ENCODE data around the gene RRP15.
"Not testable (repeated sequence)": the region's sequence is repeated elsewhere in the genome, so short reads cannot be mapped to it uniquely, and the experiment has no call there.

RRP15 gene

DNA sequence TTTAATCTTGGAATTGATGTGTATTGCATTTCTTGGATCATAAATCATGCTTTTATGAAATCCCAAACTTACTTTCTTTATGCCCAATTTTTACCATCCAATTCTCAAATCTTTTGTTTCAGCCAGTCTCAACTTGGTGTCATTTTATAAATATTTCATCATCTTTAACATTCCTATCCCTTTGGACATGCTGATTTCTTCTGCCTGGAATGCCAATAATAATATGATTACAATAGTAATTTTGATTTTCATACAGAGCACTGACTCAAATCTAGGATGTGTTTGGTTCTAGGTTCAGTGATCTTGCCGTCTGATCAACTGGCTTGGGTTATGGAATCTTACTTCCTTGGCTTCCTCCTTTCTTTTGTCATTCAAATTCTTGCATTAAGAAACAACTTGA lies 12.8 kb downstream of the RRP15 start:
- no peak for DNase-seq

DNA sequence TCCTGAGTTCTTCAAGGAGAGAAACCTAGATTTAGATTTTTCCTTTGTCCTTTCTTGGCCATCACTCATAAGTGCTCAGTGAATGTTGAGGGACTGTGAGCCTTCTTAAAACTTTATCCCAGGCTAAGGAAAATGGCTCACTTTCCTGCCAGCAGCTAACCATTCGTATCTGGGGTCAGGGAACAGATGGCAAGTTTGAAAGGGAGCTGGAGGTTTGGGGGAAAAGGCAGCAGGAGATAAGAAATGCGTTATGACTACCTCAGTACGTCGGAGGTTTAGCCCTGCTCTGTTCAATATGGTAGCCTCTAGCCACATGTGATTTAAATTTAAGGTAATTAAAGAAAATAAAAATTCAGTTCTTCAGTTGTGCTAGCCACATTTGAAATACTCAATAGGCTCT lies 13.3 kb downstream of the RRP15 start:
- no peak for DNase-seq

DNA sequence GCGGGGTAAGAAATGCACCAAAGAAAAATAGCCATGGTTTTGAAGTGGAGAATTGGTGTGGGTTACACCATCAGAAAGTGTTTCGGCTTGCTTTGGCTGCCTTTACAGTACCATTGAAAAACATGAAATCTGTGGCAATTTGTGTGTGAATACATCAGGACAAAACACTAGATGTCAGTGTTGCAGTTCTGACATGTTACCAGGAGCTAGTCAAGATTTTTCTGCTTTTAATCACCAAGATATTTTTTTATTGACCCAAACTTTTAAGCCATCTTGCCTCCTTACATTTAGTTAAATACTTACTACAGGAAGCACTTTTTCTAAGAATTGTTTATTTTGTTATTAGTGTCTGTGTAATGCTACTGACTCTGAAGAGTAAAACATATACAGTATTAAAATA lies 14.3 kb downstream of the RRP15 start:
- DNase-seq = no peak

DNA sequence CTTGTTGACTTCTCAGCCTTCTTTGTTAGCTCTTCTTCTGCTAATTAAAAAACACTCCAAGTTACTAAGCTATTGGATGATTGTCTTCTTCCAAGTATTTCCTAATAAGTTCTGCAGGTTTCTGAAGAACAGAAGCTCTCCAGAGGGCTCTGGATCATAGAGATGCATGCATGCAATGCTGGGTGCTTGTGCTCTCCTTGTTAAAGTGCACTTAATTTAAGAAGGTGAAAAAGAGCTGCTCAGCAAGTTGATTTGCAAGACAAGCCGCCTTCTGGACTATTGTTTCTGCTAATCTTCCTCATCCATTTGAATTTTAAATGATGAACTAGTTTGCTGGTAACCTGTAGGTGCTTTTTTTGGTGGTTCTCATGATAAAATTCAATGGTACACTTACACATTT lies 16.1 kb downstream of the RRP15 start:
- no peak for DNase-seq

DNA sequence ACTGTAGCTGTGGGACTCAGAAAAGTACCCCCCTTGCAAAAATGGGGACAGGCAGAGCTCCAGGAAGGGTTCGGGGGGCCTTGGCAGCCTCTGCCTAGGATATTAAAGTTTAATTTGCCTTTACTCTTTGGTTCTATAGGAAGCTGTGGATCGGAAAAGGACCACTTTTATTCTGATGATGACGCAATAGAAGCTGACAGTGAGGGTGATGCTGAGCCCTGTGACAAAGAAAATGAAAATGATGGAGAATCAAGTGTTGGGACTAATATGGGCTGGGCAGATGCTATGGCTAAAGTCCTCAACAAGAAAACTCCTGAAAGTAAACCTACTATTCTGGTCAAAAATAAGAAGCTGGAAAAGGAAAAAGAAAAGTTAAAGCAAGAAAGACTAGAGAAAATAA lies 17.1 kb downstream of the RRP15 start:
- DNase-seq = no peak

DNA sequence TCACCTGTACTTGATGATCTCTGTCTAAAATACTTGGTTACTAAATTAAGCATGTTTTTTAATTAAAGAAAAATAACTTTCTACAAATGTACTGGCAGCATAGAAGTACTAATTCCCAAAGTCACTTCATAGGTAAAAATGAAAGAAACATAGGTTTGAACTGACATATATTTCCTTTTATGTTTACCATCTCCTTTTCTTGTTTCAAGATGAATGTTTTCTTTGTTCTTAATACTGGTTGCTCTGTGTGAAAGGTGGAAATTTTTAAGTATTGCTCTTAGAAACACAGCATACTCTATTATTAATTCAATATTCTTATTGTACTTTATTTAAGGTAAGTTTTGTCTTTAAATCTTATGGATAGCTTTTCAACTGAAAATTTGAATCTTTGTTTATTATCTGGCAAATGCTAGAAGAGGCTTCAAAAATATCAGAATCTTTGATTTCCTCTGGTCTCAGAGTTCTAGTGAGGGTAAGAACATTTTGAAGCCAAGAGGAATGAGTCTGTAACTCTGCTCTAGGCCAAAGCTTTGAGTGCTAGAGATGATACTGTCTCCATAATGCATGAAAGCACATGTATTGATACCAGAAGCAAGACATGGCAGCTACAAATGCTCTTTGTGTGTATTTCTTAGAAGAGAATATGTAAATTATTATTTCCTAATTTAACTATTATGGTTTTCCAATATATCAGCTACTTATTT lies 18.2 kb downstream of the RRP15 start:
- DNase-seq = no peak

DNA sequence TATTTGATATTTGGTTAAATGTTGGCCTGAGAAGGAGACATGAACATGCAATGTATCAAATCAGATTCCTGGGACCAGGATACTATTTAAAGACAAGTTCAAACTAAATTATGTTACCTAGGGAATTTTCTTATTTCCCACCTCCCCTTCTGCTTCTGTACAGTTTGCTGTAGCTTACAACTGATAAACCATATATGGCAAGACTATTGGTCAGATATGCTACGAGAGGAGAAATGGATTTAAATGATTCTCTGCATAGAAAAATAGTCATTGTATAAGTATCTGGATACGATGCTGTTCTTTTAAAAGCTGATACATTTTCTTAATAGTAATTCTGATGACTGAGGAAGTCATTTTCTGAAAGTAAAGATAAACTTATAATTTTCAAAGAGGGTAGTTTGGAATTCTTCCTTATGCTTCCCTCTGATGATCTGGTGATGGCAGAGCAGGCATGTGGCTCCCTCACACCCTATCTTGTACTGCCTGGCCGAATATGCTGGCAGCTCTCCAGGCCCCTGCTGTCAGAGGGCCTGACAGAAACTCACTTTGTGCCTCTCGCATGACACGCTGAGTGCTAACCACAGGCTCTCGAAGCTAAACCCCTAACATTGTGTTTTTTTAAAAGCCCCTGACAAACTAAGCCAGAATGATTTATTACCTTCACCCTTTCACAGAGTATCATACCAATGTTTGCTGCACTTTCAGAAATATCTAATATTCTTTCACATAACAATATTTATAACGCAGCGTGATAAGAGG lies 19.4 kb downstream of the RRP15 start:
- DNase-seq = no peak

DNA sequence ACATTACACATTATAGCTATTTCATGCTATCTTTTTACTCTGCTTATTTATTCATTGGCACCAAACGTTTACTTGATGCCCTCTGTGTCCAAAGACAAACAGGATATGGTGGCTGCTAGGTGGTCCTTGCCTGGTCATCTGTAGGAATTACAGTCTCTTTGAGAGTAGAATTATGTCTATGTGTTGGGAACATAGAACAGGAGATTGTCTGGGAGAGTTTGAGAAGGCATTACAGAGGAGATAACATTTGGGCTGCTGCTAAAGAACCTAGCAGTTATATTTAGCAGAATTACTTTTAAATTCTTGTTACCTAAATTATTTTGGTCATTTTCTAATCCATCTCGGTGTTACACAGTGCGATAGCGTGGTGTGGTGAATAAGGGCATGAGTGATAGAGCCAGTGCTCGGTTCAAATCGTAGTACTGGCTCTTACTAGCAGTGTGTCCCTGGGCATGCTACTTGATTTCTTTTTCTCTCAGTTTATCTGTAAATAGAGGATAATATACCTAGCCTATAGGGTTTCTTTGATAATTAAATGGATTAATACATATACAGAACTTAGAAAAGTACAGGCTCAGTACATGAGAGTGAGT lies 20.5 kb downstream of the RRP15 start:
- DNase-seq = no peak

DNA sequence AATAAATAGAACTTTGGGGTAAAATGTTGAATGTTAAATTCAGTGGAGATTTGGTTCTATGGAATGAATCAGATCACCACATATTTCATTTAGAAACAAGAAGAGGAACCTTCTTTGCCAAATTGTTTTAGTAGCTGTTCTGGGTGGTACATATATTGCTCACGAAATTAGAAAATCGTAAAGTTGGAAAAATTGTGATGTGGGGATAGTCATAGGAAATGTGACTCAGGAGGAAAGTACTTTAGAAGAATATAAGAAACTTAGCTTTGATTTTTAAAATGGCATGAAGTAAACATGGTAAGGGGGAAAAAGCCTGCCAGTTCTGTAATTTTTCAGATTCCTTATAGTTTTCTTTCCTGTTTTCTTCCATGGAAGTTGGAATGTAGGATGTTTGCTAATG lies 27.4 kb downstream of the RRP15 start:
- no peak for DNase-seq

DNA sequence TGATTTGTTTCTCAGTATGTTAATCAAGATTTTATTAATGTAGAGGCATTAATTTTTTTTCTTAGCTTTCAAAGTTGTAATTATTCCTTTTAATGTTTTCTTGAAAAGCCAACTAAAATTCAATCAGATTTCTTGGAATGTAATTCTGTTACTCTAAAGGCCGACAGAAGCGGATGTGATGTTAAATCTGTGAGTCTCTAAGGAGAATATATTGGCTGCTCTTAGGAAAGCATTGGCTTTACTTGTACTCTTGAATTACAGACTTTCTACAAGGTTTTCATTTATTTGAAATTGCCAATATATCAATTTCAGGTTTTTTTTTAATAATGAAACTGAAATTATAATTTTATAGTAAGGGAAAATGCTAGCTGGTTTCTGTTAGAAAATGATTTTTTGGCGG lies 29.2 kb downstream of the RRP15 start:
- no peak for DNase-seq

DNA sequence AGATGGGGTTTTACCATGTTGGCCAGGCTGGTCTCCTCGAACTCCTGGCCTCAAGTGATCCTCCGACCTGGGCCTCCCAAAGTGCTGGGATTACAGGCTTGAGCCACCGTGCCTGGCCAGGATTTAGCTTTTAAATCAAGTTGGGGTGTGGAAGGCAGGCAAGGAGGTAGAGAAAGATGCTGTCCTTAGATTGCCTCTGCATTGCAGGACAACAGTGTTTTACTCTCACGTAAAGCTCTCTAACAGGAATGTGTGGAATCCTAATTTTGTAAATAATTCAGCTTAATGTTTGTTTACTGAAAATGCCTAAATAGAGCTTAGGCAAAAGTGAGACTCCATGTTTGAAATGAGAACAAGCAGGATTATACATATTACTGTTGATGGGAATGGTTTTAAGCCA lies 30.5 kb downstream of the RRP15 start:
- DNase-seq = no peak

DNA sequence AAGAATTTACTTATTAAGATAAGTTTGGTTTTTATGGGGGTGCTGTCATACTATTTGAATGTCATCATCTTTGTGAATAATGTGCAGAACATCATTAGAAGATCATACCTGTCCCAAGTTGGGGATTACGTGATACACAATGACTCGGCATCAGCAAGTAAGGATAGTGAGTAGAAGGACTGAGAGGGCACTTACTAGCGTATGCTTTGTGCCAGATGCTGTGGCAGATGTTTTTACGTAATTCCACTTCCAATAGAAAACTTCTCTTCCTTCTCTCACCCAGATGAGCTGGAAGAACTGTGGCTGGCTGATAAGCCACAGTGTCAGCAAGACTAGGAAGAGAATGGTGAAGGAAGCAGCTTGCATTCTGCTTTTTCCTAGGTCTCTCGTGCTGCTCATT lies 32.0 kb downstream of the RRP15 start:
- no peak for DNase-seq

DNA sequence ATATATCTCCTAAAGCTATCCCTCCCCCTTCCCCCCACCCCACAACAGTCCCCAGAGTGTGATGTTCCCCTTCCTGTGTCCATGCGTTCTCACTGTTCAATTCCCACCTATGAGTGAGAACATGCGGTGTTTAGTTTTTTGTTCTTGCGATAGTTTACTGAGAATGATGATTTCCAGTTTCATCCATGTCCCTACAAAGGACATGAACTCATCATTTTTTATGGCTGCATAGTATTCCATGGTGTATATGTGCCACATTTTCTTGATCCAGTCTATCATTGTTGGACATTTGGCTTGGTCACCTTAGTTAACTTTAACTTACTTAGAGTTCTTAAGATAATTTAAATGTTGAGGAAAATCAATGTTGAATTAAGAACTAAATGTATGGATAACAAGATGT lies 35.1 kb downstream of the RRP15 start:
- DNase-seq = not testable (repeated sequence)

DNA sequence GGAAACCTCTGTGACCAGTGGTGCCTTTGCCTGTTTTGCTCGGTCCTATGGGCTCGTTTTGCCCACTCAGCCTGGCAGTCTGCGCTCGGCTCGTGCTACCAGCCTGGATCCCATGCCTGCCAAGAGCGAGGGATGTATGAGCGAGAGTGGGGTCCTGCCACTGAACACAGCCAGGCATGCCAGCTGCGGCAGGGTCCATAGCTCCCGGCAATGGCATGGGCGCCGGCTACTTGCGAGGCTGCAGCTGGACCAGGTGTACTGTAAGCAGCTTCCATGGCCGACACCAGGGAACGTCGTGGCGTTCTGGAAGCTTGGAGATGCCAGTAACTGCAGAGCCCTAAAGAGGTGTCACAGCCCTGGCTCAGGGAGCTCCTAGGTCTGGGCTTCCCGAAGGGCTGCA lies 37.7 kb downstream of the RRP15 start:
- no peak for DNase-seq

DNA sequence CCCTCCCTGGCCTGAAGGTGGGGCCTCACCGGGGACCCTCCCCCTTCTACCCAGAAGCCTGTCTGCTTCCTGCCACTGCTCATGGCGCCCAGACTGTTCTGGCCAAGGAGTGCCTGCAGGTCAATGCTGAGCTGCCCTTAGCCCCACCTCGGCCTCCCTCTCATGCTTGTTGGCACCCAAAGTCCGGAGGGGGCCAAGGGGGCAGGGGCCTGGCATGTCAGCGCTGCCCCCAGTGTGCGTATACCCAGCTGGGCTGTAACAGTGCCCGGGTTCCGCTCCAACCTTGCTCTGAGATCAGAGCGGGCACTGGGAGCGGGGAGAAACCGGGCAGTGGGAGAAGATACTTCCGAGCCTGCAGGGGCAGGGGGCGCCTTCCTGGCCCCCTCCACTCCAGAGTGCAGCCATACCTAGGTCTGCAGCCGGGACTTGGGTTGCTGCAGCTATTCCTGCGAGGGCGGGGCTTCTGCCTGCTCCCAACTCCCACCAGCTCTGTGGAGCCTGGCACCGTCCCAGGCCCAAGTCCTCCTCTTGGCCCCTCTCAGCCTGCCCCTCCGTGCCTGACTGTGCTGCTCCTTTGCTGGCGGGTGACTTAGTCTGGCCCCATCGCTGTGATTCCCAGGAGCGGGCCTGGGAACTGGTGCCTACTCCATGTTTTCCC lies 38.6 kb downstream of the RRP15 start:
- DNase-seq = no peak

DNA sequence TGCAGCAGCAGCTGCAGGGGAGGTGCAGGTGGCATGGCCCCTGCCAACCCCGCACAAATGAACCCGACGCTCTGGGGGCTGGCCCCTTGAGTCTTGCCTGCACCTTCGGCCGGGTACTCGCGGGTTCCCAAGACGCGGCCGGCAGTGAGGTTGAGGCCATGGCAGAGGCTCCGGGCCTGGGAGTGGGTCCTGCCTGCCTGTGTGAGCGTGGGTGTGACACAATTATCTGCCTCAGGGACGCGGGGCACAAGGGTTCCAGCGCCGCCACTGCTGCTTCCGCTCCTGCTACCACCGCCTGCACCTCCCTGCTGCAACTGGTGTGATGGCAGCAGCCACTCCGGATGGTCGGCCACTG lies 39.1 kb downstream of the RRP15 start:
- no peak for DNase-seq

DNA sequence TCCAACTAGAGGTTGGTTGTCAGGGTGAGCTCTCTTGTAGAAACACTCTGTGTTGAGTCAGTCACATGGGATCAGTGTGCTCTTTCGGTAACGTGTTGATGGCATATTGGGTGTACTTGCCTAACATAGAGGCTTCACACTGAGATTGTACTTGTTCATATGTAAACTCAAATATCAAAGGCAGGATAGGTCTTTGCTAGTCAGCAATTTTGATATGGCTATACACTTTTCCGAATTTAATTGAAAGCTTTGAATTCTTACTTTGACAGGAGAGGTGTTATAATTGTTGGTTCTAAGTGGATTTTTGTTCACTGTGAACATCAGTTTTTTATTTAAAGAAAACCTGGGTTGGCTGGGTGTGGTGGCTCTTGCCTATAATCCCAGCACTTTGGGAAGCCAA lies 43.7 kb downstream of the RRP15 start:
- no peak for DNase-seq

DNA sequence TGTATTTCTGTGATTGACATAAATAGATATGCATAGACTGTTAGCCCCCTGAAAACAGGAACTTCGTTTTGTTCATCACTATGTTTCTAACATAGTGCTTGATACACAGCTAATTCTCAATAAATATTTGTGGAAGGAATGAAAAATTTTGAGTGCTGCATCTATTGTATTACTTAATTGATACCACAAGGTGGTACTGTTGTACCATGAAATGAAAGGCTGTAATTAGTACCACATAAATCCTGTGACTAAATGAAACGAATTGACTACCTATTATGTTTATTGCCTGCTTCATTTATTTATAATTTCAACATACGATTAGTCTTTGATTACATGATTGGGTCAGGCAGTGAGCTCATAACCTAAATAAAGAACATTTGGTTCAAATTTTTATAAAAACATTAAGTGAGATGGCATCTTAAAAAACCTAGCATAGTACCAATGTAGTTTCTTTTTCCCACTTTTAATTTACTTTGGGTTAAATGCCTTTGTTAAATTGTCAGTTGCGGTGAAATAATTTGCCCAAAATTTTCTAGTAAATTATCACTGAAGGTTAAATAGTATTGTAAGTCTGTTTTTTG lies 45.0 kb downstream of the RRP15 start:
- no peak for DNase-seq

DNA sequence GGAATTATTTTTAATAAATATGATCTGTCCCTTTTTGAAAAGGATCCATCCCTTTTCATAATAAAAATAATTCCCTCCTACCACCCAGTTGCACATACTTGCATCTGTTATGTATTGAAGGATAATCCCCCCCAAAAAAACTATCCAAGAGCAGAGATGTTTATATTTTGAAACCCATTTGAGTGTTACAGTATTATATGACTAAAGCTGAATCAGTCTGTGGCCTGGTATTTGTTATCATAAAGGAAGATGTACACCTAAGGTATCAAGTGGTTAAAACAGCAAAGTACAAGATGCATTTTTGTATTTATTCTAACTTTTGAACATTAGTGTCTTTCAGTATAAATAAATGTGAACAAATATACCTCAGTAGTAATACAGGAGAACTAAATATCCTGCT lies 47.3 kb downstream of the RRP15 start:
- no peak for DNase-seq

DNA sequence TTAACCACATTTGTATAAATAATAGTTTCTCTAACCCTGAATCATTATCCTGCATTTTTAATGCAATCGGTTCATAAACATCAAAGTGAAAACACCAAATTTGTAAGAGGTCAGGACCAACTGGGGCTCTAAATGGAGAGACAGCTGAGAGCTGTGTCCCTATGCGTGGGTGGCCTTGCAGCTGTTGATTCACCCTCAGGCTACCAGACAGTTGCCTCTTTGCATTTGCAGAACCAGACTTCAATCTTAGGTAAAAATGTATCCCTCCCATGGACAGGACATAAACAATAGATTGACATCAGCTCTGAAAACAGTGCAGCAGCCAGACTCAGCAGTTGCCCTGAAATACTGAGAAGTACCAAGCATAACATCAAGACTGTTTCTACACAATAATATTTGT lies 51.2 kb downstream of the RRP15 start:
- DNase-seq = no peak

DNA sequence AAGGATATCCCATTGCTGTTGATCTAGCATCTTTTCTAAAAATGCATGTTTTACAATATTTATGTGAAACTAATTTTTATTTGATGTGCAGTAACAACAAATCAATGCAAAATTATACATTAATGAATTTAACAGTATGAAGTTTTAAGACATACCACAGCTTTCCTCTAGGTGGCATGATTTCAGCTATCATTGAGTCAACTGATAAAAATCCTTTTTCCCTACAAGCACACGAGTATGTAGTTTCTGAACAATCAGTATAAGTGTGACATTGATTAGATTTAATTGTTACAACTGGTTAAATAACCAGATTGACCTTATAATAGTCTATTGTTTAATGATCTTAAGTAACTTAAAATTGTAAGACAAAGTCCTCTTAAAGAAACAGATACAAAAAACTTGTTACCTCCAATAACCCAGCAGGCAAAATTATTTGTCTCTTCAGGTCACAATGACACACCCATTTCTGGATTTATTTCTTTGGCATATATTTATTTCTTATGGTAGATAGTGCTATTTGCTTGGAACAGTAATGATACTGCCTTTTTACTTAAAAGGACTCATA lies 54.3 kb downstream of the RRP15 start:
- DNase-seq = no peak

DNA sequence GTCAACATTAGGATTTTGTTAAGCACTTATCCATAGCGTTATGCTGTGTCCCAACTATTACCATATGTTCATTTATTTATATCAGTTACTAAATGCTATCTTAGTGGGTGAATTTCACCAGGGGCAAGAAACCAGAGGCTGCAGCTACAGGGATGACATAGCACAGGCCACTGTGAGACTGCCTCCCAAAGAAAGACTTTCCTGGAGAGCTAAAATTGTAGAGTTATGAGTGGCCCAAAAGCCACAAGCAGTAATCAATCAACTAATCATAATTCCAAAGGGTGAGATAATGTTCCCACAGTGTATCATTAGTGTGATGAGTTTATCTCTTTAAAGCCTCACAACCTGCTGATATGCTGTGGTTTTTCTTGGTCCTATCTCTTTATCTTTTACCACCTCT lies 56.2 kb downstream of the RRP15 start:
- no peak for DNase-seq

DNA sequence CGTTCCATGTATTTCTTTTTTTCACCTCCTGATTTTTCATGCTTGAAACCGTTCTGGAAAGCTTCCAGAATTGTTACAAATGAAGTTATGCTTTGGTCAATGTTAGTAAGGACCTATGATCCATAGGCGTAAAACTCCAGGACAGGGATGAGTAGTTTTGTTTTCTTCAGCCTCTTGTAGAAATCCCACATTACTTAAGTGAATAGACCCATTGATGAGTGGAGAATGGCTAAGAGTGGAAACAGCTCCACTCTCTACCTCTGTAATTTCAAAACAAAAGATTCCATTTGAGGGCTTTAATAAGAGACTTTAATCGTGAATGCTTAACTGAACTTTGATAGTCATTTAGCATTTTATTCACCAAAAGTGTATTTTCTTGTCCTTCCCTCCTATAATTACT lies 57.0 kb downstream of the RRP15 start:
- DNase-seq = no peak

Data from stimulated activated naive CD4-positive, alpha-beta T cell treated with Interleukin-2 at 50 U/mL for 16 hours (primary cell).